Occipital lobe (tissue), 2 donors: ENCODE results near the gene THRA. TPM values are rescaled to one million over a fixed set of nuclear protein-coding genes. Genes with fewer than 3 reads are reported as not detected.
"Not testable (repeated sequence)": the region's sequence is repeated elsewhere in the genome, so short reads cannot be mapped to it uniquely, and the experiment has no call there.

Experiments used
- DNase-seq: peaks from one replicate; lab custom pipeline; 2025; lab: John Stamatoyannopoulos, UW
- total RNA-seq: library from RNA; depleted of rRNA; stranded (reverse); fragments of >200 nt; gene quantifications from one replicate; pipeline ENCODE4 v1.2.3, GENCODE V29; 2014

The THRA gene
- total RNA-seq, 1 donor from 2014 or later = 91.1 TPM

DNA sequence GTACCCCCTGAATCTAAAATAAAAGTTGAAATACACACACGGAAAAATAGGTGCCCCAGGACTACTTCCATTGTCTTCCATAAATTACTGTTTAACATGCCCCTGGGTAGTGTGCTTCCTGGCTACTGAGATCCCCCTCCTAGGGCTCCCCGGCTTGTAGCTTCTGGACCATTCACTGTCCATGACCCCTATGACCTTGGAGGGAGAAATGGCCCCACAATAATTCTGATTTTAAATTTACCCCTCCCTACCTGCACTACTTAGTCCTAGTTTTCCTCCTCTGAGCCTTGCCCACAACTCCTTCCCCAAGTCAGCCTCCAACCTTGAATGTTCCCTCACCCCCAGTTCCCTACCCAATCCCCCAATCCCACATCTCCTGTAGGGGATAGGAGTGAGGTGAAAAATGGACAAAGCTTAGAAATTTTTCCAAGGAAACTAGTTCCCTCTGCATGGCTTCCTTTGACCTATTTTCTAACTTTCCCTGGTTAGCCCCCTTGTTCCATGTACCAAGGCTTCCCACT, 49.5 kb downstream of the THRA start:
- DNase-seq = no peak

DNA sequence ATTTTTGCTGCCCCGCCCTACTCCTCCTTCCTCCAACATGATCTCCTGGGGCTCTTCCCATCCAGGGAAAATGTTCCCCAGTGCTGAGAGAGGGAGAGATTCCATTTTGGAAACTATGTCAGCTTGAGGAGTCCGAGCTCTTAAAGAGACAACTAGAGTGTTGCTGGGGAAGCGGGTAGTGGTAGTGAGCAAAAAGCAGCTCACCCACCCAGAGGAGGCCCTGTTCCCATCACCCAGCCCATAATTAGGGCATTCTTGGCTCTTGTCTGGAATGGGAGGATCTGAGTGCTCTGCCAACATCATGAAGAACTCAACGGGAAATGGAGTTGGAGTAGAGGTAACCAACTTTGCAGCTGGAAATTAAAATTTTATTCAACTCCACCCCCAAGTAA, 49.9 kb downstream of the THRA start:
- no peak for DNase-seq

DNA sequence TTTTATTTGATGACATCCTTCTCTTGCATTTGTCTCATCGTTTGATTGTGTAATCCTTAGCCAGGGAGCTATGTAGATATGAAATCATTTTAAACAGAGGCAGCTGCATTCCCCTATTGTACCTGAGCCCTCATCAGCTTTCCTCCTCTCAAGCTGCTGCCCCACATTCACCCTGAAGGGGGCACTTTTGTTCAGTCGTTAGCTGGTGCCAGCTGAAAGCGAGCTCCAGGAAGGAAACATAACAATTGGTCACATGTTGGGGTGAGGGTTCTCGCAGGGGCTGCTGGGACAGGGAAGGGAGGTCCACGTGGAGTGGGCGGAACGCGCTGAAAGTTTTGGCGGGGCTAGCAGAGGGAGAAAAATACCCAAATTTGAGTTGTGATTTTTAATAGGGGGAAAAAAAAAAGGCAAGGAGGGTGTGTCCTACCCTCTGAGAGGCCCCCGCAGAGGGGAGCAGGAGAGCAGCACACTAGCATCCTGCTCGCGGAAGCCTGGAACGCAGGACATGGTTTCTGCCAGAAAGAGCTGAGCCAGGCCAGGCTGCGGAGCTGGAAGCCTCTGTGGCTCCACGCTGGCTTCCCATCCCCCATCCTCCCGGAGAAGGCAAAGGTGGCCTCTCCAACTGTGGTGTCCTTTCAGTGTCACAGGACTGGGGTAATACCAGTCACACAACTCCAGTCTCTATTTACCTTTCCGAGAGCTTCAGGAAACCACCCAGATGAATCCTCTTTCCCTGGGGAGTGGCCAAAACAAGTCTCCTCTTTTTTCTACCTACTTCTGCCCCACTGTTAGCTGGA, 50.5 kb downstream of the THRA start:
- DNase-seq = peak; percentile 89

DNA sequence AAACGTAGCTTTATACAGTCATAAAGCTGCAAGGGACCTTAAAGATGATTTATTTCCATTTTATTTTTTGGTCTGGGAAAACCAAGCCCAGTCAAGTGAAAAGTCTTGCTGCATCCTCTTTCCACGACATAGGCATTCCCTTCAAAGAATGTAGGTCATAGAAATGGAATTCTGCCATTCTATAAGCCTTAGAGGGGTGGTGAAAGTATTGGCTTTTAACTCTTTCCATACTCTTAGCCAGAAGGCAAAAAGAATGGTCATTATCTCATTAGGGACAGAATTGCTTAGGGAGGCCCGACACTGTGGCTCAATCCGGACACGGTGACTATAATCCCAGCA, 51.1 kb downstream of the THRA start:
- DNase-seq = no peak

DNA sequence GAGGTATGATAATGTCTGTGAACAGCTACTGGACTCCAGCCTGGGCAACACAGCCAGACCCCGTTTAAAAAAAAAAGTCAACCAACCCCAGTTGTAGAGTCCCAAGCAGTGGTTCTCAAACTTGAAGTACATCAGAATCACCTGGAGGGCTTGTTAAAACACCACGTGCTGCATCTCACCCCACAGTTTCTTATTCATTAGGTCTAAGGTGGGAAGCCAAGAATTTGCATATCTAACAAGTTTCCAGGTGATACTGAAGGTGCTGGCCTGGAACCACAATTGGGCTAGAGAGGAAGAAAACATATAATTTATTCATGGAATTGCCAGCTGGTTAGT, 52.3 kb downstream of the THRA start:
- DNase-seq = no peak

DNA sequence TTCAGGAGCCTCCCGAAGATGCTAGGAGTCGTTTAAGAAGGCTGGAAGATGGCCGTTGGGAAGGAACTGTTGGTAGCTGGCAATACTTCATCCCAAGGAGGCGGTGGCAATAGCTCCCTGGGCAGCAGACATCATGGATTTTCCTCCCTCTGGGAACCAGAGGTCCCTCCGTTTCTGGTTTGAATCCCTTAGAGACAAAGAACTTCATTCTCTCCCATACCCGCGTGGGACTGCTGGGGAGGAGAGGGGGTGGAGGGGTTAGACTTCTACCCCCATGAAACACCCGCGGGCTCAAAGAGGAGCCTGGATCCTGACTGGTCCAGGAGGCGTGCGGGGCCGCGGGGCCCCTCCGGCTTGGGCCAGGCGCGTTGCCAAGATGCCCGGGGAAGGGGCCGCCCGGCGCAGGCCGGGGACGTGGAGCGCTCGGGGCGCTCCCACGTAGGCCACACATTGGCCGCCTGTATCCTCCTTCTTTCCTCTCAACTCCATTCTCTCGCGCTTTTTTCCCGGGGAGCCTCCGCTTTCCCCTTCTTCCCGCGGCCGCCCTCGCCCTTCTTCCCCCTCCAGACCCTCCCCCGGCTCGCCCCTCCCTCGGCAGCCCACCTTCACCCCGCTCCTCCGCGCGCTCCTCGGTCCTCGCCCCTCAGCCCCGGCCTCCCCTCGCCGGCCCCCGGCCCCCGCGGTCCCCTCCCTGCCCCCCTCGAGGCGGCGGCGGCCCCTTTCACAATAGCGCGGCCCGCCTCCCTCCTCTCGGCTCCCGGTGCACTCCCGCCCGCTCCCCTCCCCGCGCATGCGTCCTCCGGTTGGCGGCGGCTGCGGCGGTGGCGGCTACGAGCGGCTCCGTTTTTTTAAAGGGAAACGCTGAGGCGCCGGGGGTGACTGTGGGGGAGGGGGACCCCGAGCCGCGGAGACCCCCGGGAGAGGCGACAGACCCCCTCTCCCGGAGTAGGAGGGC, 58.7 kb downstream of the THRA start, which contains the start of gene MSL1:
Gene MSL1 (plus strand): TSS at position 791 of the 955 bp plus-strand sequence. CDS start 642 bp downstream, outside the sequence.
- peak; percentile 78 for DNase-seq

DNA sequence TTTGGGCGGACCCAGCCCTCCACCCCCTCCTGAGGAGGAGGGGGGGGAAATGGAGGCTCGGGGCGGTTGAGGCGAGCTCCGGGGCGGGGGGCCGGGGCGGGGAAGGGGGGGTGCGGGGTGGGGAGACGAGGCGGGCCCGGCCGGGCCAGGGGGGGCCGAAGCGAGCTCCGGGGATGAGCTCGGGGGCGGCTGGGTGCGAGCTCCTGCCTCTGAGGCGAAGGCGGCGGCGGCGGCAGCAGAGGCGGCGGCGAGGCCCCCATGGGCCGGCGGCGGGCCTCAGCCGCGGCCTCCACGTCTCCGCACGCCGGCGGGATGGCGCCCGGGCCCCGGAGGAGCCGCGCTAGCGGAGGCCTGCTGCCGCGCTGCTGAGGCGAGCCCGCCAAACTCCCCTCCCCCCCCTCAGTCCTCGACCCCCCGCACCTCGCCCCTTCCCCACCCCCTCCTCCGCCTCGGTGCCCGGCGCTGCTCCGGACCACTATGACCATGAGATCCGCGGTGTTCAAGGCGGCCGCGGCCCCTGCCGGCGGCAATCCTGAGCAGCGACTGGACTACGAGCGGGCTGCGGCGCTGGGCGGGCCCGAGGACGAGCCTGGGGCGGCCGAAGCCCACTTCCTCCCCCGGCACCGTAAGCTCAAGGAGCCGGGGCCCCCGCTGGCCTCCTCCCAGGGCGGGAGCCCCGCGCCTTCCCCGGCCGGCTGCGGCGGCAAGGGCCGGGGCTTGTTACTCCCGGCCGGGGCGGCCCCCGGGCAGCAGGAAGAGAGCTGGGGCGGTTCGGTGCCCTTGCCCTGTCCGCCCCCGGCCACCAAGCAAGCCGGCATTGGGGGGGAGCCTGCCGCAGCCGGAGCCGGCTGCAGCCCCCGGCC, 59.6 kb downstream of the THRA start:
- no peak for DNase-seq

DNA sequence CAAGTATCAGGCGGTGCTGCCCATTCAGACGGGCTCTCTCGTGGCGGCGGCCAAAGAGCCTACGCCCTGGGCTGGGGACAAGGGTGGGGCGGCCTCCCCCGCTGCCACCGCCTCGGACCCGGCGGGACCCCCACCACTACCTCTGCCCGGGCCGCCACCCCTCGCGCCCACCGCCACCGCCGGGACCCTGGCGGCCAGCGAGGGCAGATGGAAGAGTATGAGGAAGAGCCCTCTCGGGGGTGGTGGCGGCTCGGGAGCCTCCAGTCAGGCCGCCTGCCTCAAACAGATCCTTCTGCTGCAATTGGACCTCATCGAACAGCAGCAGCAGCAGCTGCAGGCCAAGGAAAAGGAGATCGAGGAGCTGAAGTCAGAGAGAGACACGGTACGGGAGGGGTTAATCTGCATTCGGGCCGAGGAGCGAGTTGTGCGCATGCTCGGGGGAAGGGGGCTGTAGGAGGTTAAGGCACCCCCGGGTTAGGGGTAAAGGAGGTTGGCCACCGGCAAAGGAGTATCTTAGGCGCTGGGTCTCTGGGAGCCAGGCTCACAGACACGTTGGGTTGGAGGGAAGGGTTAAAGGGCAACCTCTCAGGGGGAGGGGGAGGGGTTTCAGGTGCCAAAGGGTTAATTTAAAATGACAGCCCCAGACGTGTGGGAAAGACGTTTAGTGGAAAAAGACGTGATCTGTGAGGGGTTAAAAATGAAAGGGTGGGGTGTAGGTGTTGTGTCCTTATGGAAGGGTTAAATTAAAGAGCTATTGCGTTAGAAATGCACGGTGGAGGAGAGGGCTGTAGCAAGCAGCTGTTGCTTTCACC, 60.4 kb downstream of the THRA start:
- DNase-seq = peak; percentile 41

DNA sequence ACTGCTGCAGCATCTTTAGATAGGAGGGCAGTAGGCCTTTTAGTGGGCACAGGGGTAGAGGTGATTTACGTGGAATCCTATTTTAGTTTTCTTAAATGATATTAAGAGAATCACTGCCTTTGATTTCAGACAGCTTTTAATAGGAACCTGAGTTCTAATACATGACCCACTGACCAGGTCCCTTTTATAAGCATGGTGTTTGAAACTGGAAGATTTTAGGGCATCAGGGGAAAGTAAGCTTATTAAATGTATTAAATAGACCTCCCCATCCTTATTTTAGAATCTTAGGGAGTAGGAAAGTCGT, 61.0 kb downstream of the THRA start:
- DNase-seq = no peak

DNA sequence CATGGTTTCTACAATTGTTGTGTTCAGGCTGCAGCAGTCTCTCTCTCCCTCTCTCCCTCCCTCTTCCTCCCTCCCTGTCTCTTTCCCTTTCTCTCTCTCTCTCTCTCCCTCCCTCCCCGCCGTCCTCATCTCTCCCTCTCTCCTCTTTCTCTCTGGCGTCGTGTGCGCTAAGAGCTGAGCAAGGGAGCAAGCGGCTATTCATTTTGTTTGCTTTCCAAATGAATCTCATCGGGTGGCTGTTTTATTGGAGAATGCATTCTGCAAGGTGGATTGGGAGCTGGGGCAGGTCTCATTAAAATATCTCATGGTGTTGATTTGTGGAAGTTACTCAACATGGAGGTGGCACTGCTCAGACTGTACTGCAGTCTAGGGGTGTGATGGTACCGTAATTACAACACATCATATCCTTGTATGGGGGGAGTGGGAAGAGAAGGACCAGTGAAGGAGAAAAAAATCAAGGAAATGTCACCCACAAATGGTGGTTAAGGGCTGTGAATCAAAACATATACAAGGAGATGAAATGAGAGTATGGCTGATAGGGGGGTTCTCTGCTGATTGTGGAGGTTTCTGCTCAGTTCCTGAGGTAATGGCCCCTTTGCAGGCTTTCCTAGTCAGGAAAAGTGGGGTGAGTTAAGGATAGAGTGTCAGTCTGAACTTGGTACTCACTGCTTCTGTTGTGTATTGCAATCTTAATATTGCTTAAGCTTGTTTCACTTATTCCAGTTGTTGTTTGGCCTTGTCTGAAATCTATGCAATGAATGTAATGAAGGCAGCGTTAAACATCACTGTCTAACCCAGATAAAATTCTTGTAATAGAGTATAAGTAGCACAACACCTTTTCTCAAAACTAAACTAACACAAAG, 61.7 kb downstream of the THRA start:
- DNase-seq = peak; percentile 36

DNA sequence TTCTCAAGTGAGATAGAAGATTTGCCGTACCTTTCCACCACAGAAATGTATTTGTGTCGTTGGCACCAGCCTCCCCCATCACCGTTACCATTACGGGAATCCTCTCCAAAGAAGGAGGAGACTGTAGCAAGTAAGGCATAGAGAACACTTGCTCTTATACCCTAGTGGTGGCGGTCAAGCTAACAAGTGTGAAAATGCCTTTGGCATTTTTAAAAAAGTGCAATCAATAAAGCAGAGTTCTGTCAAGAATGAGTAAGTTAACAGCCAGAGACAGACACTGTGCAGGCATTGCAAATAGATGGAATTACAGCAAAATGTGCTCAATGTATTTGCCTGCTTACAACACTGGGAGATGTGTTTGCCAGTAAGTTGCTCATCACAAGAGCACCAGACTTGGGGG, 66.7 kb downstream of the THRA start:
- no peak for DNase-seq

DNA sequence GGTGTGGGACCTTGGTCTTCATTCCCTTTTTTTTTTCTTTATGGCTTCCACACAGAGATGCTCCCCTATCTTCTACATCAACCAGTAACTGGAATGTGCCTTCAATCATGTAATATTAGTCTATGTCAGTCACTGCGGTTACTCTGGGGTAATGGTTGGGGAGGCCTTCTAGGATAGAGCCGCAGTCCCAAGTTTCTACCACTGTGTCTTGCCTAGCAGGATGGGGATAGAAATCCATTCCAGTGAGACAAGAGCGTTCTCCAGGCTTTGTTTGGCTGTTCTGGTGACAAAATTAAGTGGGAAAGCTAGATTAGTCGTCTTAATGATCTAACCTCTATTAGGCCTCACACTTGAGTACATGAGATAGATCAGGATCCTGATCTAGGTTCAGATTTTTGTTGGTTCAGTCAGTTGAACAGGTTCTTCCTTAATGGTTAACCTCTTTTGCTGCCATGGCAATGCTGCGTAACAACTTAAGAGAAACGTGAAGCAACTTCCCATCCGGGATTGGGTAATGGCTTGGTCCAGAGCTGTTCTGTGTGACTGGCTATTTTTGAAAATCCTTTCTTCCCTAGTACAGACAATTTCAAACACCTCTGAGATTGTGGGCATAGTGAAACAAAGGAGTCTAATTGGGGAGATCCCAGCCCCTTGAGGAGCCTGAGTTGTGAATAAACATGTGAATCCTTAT, 67.7 kb downstream of the THRA start:
- DNase-seq = no peak

DNA sequence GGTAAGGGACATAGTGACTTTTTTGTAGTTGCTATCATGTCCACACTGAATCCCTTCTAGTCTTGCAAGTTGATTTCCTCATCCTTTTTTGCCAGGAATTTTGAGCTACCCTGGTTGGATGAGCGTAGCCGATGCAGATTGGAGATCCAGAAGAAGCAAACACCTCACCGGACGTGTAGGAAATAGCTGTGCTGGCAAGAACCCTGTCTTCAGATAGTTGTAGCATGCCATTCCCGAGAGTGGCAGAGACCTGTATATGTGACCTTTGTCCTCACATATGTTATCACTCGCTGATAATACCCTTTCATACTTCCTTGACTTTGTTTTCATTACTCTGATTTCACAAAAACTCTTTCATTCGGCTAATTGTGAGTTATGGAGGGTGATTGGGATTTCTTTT, 71.4 kb downstream of the THRA start:
- no peak for DNase-seq

DNA sequence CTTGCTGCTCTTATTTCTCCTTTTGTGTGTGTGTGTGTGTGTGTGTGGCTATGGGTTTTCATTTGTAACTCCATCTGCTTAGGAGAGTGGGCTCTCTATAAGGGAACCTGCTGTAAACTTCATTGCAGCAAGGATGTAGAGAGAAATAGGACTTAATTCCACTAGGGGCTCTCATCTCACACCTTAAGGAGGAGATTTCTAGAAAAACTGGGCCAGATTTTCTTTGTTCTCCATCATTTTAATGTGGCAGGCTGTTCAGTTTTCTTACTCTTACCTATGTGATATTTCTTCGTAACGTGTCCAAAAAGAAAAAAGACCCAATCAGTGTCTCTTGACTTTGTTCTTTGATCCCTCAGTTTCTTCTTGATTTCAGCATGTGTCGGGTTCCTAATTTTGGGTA, 73.1 kb downstream of the THRA start:
- no peak for DNase-seq

DNA sequence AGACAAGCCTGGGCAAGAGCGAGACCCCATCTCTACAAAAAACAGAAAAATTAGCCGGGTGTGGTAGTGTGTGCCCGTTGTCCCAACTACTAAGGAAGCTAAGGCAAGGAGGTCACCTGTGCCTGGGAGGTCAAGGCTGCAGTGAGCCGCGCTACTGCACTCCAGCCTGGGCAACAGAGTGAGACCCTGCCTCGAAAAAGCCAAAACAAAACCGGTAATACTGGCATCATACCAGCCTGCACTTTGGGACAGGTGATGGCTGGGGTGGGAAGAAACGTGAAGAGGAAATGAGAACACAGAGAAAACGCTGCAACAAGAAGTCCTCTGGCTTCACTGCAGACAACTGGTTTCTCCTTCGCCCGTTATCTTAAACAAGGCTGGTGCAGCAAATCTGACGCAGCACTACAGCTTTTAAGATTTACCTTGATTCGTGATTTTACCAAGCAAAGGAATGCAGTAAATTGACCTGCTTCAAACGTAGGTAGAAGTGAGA, 76.8 kb downstream of the THRA start:
- DNase-seq = no peak

DNA sequence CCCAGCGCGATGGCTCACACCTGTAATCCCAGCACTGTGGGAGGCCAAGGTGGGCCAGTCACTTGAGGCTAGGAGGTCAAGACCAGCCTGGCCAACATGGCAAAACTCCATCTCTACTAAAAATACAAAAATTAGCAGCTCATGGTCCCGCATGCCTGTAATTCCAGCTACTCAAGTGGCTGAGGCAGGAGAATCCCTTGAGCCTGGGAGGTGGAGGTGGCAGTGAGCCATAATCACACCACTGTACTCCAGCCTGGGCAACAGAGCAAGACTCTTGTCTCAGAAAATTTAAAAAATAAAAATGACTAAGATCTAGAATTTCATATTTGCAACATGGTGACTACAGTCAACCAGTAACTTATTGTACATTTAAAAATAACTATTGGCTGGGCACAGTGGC, 80.4 kb downstream of the THRA start:
- not testable (repeated sequence) for DNase-seq
